HepG2 (cell line): ENCODE results near the gene HBE1. TPM values are rescaled to one million over a fixed set of nuclear protein-coding genes. Genes with fewer than 3 reads are reported as not detected.
A peak's percentile ranks its signal among the peaks of the same experiment; 100 is the strongest.

Experiments used
- ATAC-seq: fragments of 200-7000 bp; cut with Tn5 transposase; 3 replicates; pipeline ENCODE4 v1.9.1; 2020; ENCODE audit warnings: mild to moderate bottlenecking, moderate library complexity
- BruUV-seq: library from RNA; stranded (reverse); fragments of 400-500 nt; replicated peaks from 2 replicates; lab custom pipeline; 2021; lab: Mats Ljungman, UMichigan
- CTCF ChIA-PET: fragments of 300-600 bp; formaldehyde crosslinking; extraction: SDS; loops from one replicate; lab custom pipeline; 2021; ENCODE audit warnings: low total read pairs, inconsistent platforms, low intra/inter-chr PET ratio; lab: Yijun Ruan, JAX
- POLR2A ChIA-PET: fragments of 350-600 bp; sonication (Branson Sonifier 250); formaldehyde crosslinking; loops from one replicate; lab custom pipeline; 2020; ENCODE audit warnings: antibody characterized with exemption, inconsistent platforms; lab: Yijun Ruan, JAX
- DNase-seq: peaks from one replicate; pipeline ENCODE4 v3.0.0-alpha.2; 2015; ENCODE audit warnings: low spot score
- FAIRE-seq: peaks from 3 replicates; lab custom pipeline; 2011; peaks lifted over from hg19 to GRCh38; lab: Jason Lieb, UNC
- H2AFZ ChIP-seq: one replicate; pipeline ENCODE4 v1.6.1; 2011; ENCODE audit warnings: low read length, inconsistent platforms
- H3K27ac ChIP-seq: fragments of 300-600 bp; 3 replicates; pipeline ENCODE4 v1.8.0; 2011; ENCODE audit warnings: mixed run types, mild to moderate bottlenecking, mixed read lengths, low read length, inconsistent platforms; ENCODE audit not compliant: insufficient read depth; ENCODE audit errors: extremely low read length
- H3K27me3 ChIP-seq, 2 experiments: fragments of 200-600 bp in 1 of 2; 2 replicates in 1 of 2; 3 replicates in 1 of 2; pipeline versions ENCODE4 v1.6.0 to v1.8.0; 2011; ENCODE audit warnings: low read length in 2 of 2, mild to moderate bottlenecking in 2 of 2, moderate library complexity in 2 of 2, inconsistent platforms in 1 of 2; ENCODE audit not compliant: insufficient read depth in 2 of 2, control insufficient read depth in 1 of 2
- H3K36me3 ChIP-seq, 2 experiments: fragments of 200-600 bp in 1 of 2; replicated peaks in 1 of 2; 2 replicates in 1 of 2; 3 replicates in 1 of 2; pipeline versions ENCODE4 v1.5.1 to v1.8.0; 2011; ENCODE audit warnings: low read length in 2 of 2, inconsistent platforms in 1 of 2; ENCODE audit not compliant: insufficient read depth in 2 of 2, control insufficient read depth in 1 of 2
- H3K4me1 ChIP-seq: 2 replicates; pipeline ENCODE4 v1.5.1; 2012; ENCODE audit warnings: low read length, inconsistent platforms; ENCODE audit not compliant: insufficient read depth
- H3K4me2 ChIP-seq: 2 replicates; pipeline ENCODE4 v1.6.0; 2011; ENCODE audit warnings: low read depth, low read length, inconsistent platforms
- H3K4me3 ChIP-seq, 3 experiments: fragments of 200-600 bp in 1 of 3; sonication (generic), shearing (Covaris generic) in 1 of 3; replicated peaks in 1 of 3; 2 replicates each; pipeline ENCODE4 v1.5.1; 2011 to 2016; ENCODE audit warnings: low read length in 3 of 3, inconsistent platforms in 2 of 3, low read depth in 2 of 3, mild to moderate bottlenecking in 2 of 3, control low read depth in 1 of 3, mixed read lengths in 1 of 3; ENCODE audit not compliant: insufficient read depth in 1 of 3
- H3K79me2 ChIP-seq: one replicate; pipeline ENCODE4 v1.6.1; 2011; ENCODE audit warnings: low read length, inconsistent platforms; ENCODE audit not compliant: insufficient read depth
- H3K9ac ChIP-seq: 2 replicates; pipeline ENCODE4 v1.6.0; 2011; ENCODE audit warnings: mild to moderate bottlenecking, low read depth, low read length, inconsistent platforms; ENCODE audit not compliant: insufficient read depth
- H3K9me3 ChIP-seq: 2 replicates; pipeline ENCODE4 v1.5.1; 2012; ENCODE audit warnings: mild to moderate bottlenecking, low read length
- H4K20me1 ChIP-seq: 2 replicates; pipeline ENCODE4 v1.6.0; 2011; ENCODE audit warnings: inconsistent platforms, mild to moderate bottlenecking, low read length, moderate library complexity; ENCODE audit not compliant: insufficient read depth
- CBX5 ChIP-seq: sonication (generic); formaldehyde crosslinking; IDR thresholded peaks from 2 replicates; pipeline ENCODE4 v1.4.0; 2020; ENCODE audit warnings: missing genetic modification reagents, borderline replicate concordance
- GATA4 ChIP-seq: sonication (generic); IDR thresholded peaks from 2 replicates; pipeline ENCODE4 v1.6.1; 2016; ENCODE audit warnings: antibody characterized with exemption, low read depth, borderline replicate concordance
- HNRNPK ChIP-seq: fragments of 200-400 bp; formaldehyde crosslinking; IDR thresholded peaks from 2 replicates; pipeline ENCODE4 v1.6.1; 2018; ENCODE audit warnings: low read length, low read depth, moderate library complexity, mild to moderate bottlenecking; ENCODE audit not compliant: poor library complexity, severe bottlenecking
- JUN ChIP-seq: sonication (generic); formaldehyde crosslinking; IDR thresholded peaks from 2 replicates; pipeline ENCODE4 v1.4.0; 2020; ENCODE audit warnings: mild to moderate bottlenecking, missing genetic modification reagents
- WGBS: methylation state at CpG from one replicate; pipeline ENCODE4 v1.1.6; 2017; ENCODE audit warnings: low lambda C conversion rate; 5-methylcytosine and 5-hydroxymethylcytosine counted together
- in situ Hi-C: cut with HindIII; loops from 2 replicates; pipeline ENCODE4 v1.10.0; 2017; ENCODE audit warnings: low pct_unique_long_range_greater_than_20kb; ENCODE audit not compliant: extremely low pct_ligation_motif_present
- intact Hi-C: fragments of 100-400 bp; cut with micrococcal nuclease; formaldehyde crosslinking; loops from one replicate; pipeline ENCODE4 v1.10.0; 2022; ENCODE audit not compliant: unreplicated experiment
- polyA plus RNA-seq, 8 experiments: library from polyadenylated mRNA; depleted of rRNA in 3 of 8; stranded (reverse) in 7 of 8; unstranded in 1 of 8; fragments of >200 nt; fragmentation: Illumina TruSeq in 4 of 8; extraction: Trizol in 4 of 8; gene quantifications; 2 replicates each; pipeline versions ENCODE4 v1.2.1 to v1.2.3, GENCODE V29; 2011 to 2016; ENCODE audit warnings: low read depth in 4 of 8, missing spikeins in 1 of 8, mixed read lengths in 1 of 8; ENCODE audit not compliant: insufficient read depth in 1 of 8
- total RNA-seq, 5 experiments: library from RNA; depleted of rRNA; stranded (reverse); fragments of >200 nt; fragmentation: Illumina TruSeq; extraction: Trizol; gene quantifications; 2 replicates each; pipeline ENCODE4 v1.2.3, GENCODE V29; 2016; ENCODE audit warnings: low read depth in 1 of 5
- TF ChIP-seq, protein P1 (sequence below): sonication (generic); IDR thresholded peaks from 2 replicates; pipeline ENCODE4 v1.6.1; 2016; ENCODE audit warnings: low read depth, borderline replicate concordance
- TF ChIP-seq, protein P2 (sequence below): sonication (generic); formaldehyde crosslinking; IDR thresholded peaks from 2 replicates; pipeline ENCODE4 v1.4.0; 2020; ENCODE audit warnings: missing genetic modification reagents, borderline replicate concordance

The HBE1 gene
- total and polyA plus RNA-seq, 2 of the 13 experiments (the other 11 are each of a cell fraction or from before 2014, with no cell fraction given), result 0.24 to 0.35 TPM

DNA sequence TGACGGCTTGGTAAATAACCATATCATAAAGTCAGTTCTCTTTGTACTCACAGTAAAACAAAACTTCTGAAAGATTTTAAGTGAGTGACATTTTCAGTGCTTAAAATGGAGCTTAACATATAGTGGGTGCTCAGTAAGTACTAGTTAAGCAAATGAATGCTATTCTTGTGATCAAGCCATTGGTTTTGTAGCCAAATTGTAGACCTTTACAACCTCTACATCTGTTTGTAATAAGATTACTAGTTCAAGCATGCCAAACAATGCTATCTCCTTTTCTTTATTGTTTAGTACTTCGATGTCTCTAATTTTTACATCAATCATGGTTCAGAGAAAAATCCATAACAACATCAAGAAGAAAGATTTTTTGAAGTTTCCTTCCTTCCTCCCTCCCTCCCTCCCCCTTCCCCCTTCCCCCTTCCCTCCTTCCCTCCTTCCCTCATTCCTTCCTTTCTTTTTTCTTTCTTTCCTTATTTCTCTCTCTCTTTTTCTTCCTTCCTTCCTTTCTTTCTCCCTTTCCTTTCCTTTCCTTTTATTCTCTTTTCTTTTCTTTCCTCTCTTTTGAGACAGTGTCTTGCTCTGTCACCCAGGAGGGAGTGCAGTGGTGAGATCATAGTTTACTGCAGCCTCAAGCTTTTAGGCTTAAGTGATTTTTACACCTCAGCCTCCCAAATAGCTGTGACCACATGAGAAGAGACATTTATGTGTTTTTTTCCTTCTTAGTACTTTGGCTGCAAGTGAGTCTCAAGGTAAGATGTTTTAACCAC lies 37.7 kb upstream of the HBE1 start:
- Histone ChIP-seq H3K27ac (no peak overlapping the region), H3K4me1 (no peaks in the 10 kb centered on the region), H3K36me3 (no peaks in the 10 kb centered on the region), H2AFZ (no peak overlapping the region), H4K20me1 (no peaks in the 10 kb centered on the region), H3K9ac (no peak overlapping the region), H3K4me3 (no peak overlapping the region), H3K4me2 (no peak overlapping the region), H3K9me3 (no peaks in the 10 kb centered on the region), H3K27me3 (peaks cover 0 to 4% of the 10 kb centered on the region in 2 experiments; a peak in 2 of 5 replicates), H3K79me2 (no peaks in the 10 kb centered on the region)
- BruUV-seq, result no TSS peak
- FAIRE-seq (no peak), DNase-seq (no peak), ATAC-seq (no peak)
- in situ Hi-C loops (no loop called here), intact Hi-C loops (no loop called here)
- WGBS, result 7% methylated on average over 2 of the region's 2 CpGs
- TF ChIP-seq CBX5 (CRISPR knock-in tag) (no peak), GATA4 (no peak), HNRNPK (peak; percentile 90), JUN (CRISPR knock-in tag) (no peak)
- TF ChIP-seq, protein P1, sequence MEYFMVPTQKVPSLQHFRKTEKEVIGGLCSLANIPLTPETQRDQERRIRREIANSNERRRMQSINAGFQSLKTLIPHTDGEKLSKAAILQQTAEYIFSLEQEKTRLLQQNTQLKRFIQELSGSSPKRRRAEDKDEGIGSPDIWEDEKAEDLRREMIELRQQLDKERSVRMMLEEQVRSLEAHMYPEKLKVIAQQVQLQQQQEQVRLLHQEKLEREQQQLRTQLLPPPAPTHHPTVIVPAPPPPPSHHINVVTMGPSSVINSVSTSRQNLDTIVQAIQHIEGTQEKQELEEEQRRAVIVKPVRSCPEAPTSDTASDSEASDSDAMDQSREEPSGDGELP, result no peak
- TF ChIP-seq, protein P2, sequence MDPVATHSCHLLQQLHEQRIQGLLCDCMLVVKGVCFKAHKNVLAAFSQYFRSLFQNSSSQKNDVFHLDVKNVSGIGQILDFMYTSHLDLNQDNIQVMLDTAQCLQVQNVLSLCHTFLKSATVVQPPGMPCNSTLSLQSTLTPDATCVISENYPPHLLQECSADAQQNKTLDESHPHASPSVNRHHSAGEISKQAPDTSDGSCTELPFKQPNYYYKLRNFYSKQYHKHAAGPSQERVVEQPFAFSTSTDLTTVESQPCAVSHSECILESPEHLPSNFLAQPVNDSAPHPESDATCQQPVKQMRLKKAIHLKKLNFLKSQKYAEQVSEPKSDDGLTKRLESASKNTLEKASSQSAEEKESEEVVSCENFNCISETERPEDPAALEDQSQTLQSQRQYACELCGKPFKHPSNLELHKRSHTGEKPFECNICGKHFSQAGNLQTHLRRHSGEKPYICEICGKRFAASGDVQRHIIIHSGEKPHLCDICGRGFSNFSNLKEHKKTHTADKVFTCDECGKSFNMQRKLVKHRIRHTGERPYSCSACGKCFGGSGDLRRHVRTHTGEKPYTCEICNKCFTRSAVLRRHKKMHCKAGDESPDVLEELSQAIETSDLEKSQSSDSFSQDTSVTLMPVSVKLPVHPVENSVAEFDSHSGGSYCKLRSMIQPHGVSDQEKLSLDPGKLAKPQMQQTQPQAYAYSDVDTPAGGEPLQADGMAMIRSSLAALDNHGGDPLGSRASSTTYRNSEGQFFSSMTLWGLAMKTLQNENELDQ (CRISPR knock-in tag), result no peak
- ChIA-PET POLR2A (no interaction called here), CTCF (no interaction called here)
